Measurements from ENCODE around the gene MON1B.
"Not testable (repeated sequence)": the region's sequence is repeated elsewhere in the genome, so short reads cannot be mapped to it uniquely, and the experiment has no call there.

Gene MON1B

GRCh38 chr16:77238593-77238992 is 47.6 kb downstream of the MON1B start:
- Mint-ChIP-seq H3K27ac (no peak overlapping the region), H3K4me3 (no peak overlapping the region), H3K27me3 (ENCODE audit: low read depth, poor library complexity) (peaks cover 4% of the 10 kb centered on the region), H3K4me1 (peaks cover 49% of the 10 kb centered on the region), H3K36me3 (ENCODE audit: low read depth) (no peaks in the 10 kb centered on the region), H3K9me3 (no peaks in the 10 kb centered on the region)
- DNase-seq, result no peak
- TF ChIP-seq CTCF (IDR thresholded peaks at IDR 0.05), result no peak

- not testable (repeated sequence) for H3K27me3 Mint-ChIP-seq (ENCODE audit: low read depth, poor library complexity); H3K4me3 Mint-ChIP-seq; H3K36me3 Mint-ChIP-seq (ENCODE audit: low read depth); H3K9me3 Mint-ChIP-seq; H3K27ac Mint-ChIP-seq; DNase-seq
- peaks cover 25% of the 10 kb centered on the region for H3K4me1 Mint-ChIP-seq
Measured at GRCh38 chr16:77242471-77242870, 51.5 kb downstream of the MON1B start.

DNA sequence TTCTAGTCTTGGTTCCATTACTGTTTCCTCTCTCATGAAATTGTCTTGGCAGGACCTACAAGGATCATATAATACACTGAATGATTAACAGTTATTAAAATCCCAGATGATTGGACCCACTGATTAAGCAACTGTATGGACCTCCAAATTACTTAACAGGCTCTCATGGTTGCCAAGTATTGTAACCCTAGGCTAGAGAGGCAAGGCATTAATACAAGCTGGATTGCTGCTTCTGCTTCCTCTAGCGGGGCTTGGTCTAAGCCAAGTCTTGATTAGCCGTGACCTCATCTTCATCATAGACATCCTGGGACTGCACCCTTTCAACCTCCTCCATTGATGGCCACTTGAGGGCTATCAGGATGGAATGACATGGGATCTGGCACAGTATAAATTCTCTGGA is 55.2 kb downstream of the MON1B start:
- no peaks in the 10 kb centered on the region for H3K4me1 Mint-ChIP-seq
- no peaks in the 10 kb centered on the region for H3K9me3 Mint-ChIP-seq
- no peak overlapping the region for H3K27ac Mint-ChIP-seq
- H3K36me3 Mint-ChIP-seq (ENCODE audit: low read depth), result no peaks in the 10 kb centered on the region
- no peak overlapping the region for H3K4me3 Mint-ChIP-seq
- peaks cover 3% of the 10 kb centered on the region for H3K27me3 Mint-ChIP-seq (ENCODE audit: low read depth, poor library complexity)
- DNase-seq, result no peak
- no peak for TF ChIP-seq CTCF (IDR thresholded peaks at IDR 0.05)

DNA sequence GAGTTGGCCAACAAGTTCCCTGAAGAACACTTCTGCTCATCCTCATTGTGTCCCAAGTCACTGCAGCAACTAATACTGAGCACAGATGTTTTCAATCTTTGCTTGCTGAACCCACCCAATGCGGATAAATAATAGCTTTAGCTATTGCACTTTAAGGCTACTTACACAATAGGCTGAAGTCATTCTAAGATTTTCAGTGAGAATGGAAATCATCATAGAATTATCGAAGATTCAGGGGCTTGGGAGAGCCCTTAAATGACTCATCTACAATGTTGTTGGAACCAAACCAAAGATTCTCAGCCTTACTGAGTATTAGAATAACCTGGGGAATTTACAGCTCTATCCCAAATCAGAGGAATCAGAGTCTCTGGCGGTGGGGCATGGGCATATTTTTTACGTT is 59.4 kb downstream of the MON1B start:
- peaks cover 7% of the 10 kb centered on the region for H3K9me3 Mint-ChIP-seq

More for the DNA sequence above, 59.4 kb downstream of the MON1B start:
- Mint-ChIP-seq H3K27me3 (ENCODE audit: low read depth, poor library complexity) (peaks cover 3% of the 10 kb centered on the region), H3K36me3 (ENCODE audit: low read depth) (no peaks in the 10 kb centered on the region), H3K4me3 (no peak overlapping the region), H3K27ac (no peak overlapping the region), H3K4me1 (no peaks in the 10 kb centered on the region)
- no peak for TF ChIP-seq CTCF (IDR thresholded peaks at IDR 0.05)
- DNase-seq, result no peak
